UCSD-AML1 (cell line): Measurements from ENCODE around the gene MYO7A.

ENCODE experiments used
- DNase-seq: peaks from one replicate; lab custom pipeline; 2025; ENCODE audit not compliant: unreplicated experiment; lab: John Stamatoyannopoulos, UW

Gene MYO7A

DNA sequence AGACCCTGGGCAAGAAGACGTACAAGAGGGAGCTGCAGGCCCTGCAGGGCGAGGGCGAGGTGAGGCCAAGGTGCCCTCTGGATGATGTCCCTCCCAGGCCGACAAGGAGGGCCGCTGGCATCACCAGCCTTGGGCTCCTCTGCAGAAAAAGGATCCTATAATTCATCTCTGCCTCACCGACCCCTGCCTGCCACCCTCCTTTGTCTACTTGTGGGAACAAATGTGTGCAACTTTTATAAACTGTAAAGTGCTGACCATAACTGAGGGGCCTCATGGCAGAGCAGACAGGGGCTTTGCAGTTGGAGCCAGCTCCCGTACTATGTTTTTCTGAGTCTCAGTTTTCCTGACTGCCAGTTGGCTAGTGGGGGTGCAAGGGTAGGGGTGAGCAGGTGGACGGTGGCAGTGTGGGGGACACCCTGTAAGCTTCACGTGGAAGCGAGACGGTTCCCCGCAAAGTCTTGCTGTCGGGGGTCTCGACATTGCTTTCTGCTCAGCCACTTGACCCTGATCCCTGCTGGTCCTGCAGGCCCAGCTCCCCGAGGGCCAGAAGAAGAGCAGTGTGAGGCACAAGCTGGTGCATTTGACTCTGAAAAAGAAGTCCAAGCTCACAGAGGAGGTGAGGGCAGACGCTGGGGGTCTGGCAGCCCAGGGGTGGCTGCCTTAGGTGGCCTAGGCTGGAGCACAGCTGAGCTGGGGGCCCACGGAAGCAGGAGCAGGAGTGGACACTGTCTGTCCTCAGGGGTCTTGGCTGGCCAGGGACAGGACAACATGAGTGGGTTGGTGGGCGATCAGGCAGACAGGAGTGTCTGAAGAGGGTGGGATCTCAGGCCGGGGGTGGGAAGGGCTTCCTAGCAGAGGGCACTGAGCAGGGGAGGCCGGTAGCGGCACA is 54.7 kb downstream of the MYO7A start:
- no peak for DNase-seq

DNA sequence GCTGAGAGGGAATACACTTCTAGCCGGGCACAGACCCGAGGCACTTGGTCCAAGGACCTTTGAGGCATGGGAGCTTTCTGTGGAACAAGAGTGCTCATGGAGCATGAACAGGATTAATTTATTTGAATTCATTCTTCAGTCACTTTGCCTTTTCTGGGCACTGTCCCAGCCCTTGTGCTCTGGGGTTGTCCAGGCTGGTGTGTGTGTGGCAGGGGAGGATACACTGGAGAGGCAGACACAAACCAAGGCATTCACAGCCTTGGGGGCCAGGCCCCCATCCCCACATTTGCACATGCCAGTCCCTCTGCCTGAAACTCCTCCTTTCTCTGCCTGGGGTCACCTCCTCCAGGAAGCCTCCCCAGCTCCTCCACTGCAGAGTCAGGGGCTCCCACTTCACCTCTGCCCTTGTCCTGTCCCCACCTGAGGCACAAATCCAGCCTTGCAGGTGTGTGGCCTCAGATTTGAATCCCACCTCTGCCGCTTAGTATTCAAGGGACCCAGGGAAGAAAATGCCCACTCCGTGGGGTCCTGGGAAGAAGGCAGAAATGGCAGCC is 55.5 kb downstream of the MYO7A start:
- no peak for DNase-seq

GRCh38 chr11:77184136-77184860 is 56.3 kb downstream of the MYO7A start:
- DNase-seq, result no peak

DNA sequence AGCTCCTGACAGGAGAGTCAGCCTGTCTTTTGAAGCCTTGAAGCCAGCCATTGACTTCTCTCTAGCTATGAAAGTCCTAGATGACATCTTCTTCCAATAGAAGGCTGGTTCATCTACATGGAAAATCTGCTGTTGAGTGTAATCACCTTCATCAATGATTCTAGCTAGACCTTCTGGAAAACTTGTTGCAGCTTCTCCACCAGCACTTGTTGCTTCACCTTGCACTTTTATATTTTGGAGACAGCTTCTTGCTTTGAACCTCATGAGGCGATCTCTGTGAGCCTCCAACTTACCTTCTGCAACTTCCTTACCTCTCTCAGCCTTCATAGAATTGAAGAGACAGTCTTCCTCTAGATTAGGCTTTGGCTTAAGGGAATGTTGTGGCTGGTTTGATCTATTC is 58.3 kb downstream of the MYO7A start:
- no peak for DNase-seq

- no peak for DNase-seq
Observed at GRCh38 chr11:77187111-77187750, 59.2 kb downstream of the MYO7A start.

- DNase-seq, result peak; percentile 80
Observed at GRCh38 chr11:77187776-77188632, 60.0 kb downstream of the MYO7A start.

GRCh38 chr11:77188633-77189491 is 60.8 kb downstream of the MYO7A start:
- DNase-seq, result no peak

- no peak for DNase-seq
Observed at GRCh38 chr11:77189588-77190210, 61.7 kb downstream of the MYO7A start.

DNA sequence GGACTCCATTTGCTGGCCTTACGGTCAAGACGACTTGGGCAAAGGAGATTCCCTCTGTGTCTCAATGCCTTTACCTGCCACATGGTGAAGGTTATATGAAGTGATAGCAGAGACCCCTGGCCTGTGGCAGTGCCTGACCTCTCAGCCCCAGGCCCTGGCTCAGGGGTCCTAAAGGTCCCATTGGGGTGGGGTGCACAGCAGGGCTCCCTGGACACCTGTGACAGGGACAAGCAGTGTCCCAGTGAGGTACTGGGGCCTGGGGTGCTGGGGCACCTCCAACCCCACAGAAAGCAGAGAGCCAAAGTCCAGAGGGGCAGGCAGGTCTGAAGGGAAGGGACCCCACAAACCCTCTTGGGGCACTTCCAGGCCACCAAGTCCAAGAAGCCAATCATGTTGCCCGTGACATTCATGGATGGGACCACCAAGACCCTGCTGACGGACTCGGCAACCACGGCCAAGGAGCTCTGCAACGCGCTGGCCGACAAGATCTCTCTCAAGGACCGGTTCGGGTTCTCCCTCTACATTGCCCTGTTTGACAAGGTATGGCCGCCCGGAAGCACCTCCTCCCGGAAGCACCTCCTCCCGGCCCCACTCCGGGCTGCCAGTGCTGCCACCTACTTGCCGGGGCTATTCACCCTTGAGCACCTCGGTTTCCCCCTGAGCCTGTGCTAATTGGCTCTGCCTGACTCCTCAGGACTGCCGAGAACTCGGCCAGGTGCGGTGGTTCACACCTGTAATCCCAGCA is 62.5 kb downstream of the MYO7A start:
- no peak for DNase-seq

DNA sequence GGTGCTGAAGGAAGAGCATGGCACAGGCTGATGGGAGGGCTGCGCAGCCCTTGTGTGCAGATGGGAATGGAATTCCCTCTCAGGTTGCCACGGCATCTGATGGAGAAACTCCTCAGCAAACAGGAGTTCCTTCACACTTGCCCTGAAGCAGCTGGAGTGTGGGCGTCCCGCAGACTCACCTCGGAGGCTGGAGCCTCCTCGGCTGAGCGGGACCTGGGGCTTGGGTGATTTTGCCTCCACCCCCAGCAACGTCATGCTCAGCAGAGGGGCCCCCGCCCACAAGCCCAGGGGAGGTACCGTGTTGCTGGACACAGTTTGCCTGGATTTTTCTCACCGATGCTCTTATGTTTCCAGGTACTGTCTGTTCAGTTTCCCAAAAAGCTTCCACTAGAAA is 63.4 kb downstream of the MYO7A start:
- DNase-seq, result no peak

DNA sequence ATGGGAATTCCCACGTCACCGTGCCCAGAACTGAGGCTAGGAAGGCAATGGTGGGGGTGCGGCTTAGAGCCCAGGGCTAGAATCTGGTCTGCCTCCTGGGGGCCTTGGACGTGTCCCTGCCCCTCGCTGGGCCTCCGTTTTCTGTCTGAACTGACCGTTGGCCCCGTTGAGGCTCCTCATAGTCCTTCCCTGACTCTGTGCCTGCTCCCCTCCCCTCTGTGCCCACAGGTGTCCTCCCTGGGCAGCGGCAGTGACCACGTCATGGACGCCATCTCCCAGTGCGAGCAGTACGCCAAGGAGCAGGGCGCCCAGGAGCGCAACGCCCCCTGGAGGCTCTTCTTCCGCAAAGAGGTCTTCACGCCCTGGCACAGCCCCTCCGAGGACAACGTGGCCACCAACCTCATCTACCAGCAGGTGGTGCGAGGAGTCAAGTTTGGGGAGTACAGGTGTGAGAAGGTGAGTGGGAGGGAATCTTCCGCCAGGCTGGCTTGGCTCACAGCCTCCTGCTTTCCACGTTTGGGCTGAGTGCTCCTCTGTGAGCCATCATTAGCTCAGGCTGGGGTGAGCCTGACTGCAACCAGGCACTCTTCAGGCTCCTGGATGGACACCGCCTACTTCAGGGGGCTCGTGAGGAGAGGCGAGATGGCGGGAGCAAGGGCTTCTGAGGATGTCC is 63.9 kb downstream of the MYO7A start:
- no peak for DNase-seq

- no peak for DNase-seq
Observed at GRCh38 chr11:77193167-77193566, 65.1 kb downstream of the MYO7A start.

- no peak for DNase-seq
Observed at GRCh38 chr11:77193911-77194830, 66.1 kb downstream of the MYO7A start.

- DNase-seq, result no peak
Observed at GRCh38 chr11:77195071-77195755, 67.2 kb downstream of the MYO7A start.

DNA sequence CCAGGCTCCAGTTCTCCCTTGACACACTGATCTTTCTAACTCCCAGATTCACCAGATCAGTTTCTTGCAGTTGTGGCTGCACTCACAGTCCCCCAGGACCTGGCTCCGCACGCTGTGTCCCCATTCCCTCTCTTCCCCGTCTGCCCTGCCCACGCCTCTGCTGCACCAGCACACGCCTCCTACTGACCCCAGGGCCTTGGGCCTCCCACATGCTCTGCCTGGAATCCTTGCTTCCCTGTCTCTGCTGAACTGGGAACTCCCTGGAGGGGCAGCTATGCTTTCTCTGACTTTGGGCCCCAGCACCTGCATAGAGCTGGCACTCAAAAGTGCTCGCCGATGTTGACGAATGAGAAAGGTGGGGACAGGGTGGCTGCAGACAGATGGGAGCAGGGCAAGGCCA is 68.9 kb downstream of the MYO7A start:
- DNase-seq, result no peak

GRCh38 chr11:77197626-77198320 is 69.7 kb downstream of the MYO7A start:
- DNase-seq, result no peak
